RWPE2 (cell line): Measurements from ENCODE around the gene B3GAT3.

Experiments used
- ATAC-seq: fragments of 200-7000 bp; cut with Tn5 transposase; 3 replicates; pipeline ENCODE4 v1.9.1; 2021; ENCODE audit warnings: low read depth
- DNase-seq: peaks from one replicate; pipeline ENCODE4 v3.0.0-alpha.2; 2020; ENCODE audit warnings: low spot score
- H3K27ac ChIP-seq: fragments of 450-650 bp; 2 replicates; pipeline ENCODE4 v1.5.1; 2017; ENCODE audit warnings: mild to moderate bottlenecking; ENCODE audit not compliant: poor library complexity, severe bottlenecking
- H3K27me3 ChIP-seq: fragments of 250-450 bp; sonication (Bioruptor Pico); 2 replicates; pipeline ENCODE4 v1.5.1; 2021; ENCODE audit warnings: mild to moderate bottlenecking, moderate library complexity; ENCODE audit not compliant: insufficient read depth, poor library complexity, severe bottlenecking
- H3K36me3 ChIP-seq: fragments of 250-450 bp; sonication (Bioruptor Pico); 2 replicates; pipeline ENCODE4 v1.5.1; 2020; ENCODE audit warnings: low read depth, mild to moderate bottlenecking, moderate library complexity
- H3K4me1 ChIP-seq: fragments of 250-450 bp; sonication (Bioruptor Pico); 2 replicates; pipeline ENCODE4 v1.5.1; 2021; ENCODE audit warnings: mild to moderate bottlenecking, moderate library complexity; ENCODE audit not compliant: insufficient read depth, poor library complexity, severe bottlenecking
- H3K4me3 ChIP-seq: fragments of 250-450 bp; sonication (Bioruptor Pico); 2 replicates; pipeline ENCODE4 v1.5.1; 2021; ENCODE audit warnings: mild to moderate bottlenecking, moderate library complexity; ENCODE audit not compliant: severe bottlenecking
- H3K9me3 ChIP-seq: fragments of 250-450 bp; sonication (Bioruptor Pico); 2 replicates; pipeline ENCODE4 v1.5.1; 2021; ENCODE audit warnings: mild to moderate bottlenecking, moderate library complexity; ENCODE audit not compliant: severe bottlenecking
- TF ChIP-seq, protein P1 (sequence below): fragments of 450-650 bp; IDR thresholded peaks from one replicate; pipeline ENCODE4 v1.5.1; 2017; ENCODE audit warnings: mild to moderate bottlenecking, moderate library complexity; ENCODE audit not compliant: poor library complexity, severe bottlenecking

B3GAT3 gene

DNA sequence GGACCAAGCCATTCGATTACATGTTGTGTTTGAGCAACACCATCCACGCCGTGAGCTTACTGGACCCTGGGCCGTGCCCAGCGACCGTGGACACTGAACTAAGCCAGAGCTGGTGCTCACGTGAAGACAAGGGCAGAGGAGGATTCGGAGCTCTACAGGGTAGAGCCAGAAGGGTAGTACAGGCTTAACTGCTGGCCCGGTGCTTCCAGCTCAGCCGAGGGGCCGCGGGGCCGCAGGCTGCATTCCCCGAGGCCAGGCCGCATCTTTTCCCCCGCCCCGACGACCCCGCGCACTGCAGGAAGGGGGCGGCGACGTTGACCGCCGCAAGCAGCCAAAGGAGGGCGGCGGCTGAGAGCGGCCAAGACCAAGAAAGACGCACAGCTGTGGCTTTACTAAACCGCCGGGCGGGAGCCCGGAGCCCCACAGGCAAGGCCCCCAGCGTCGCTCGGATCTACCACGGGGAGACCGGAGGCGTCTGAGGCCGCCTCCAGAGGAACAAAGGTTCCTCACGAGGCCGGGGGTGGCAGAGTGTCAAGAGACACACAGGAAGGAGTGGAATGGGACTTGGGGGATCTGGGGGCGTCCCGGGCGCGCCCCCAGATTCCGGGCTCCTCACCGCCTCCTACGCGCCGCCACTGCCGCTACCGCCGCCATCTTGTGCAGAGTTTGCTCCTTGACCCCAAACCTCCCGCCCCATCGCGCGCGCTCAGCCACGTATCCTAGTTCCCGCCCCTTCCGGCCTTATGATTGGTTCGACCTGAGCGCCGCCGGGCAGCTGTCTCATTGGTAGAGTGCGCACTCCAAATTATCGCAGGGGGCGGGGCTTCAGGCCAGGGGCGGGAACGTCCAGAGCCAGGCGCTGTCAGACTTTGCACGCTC, 24.4 kb upstream of the B3GAT3 start, which contains the start of gene GANAB:
GANAB (minus strand) TSS at position 668 of the 879 bp plus-strand sequence; CDS start at position 654, 14 bp downstream.
- H3K4me3 ChIP-seq, result peak within 1 kb of the TSS; percentile 97
- DNase-seq, result peak; percentile 99
- peak; percentile 97 for ATAC-seq
- TF ChIP-seq, protein P1, sequence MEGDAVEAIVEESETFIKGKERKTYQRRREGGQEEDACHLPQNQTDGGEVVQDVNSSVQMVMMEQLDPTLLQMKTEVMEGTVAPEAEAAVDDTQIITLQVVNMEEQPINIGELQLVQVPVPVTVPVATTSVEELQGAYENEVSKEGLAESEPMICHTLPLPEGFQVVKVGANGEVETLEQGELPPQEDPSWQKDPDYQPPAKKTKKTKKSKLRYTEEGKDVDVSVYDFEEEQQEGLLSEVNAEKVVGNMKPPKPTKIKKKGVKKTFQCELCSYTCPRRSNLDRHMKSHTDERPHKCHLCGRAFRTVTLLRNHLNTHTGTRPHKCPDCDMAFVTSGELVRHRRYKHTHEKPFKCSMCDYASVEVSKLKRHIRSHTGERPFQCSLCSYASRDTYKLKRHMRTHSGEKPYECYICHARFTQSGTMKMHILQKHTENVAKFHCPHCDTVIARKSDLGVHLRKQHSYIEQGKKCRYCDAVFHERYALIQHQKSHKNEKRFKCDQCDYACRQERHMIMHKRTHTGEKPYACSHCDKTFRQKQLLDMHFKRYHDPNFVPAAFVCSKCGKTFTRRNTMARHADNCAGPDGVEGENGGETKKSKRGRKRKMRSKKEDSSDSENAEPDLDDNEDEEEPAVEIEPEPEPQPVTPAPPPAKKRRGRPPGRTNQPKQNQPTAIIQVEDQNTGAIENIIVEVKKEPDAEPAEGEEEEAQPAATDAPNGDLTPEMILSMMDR, result no peak
- H3K27me3 ChIP-seq, result no peaks in the 10 kb centered on the region
- H3K27ac ChIP-seq, result peak within 1 kb of the TSS; percentile 69
- H3K36me3 ChIP-seq, result peaks cover 48% of the 10 kb centered on the region
- H3K9me3 ChIP-seq, result no peaks in the 10 kb centered on the region
- H3K4me1 ChIP-seq, result no peaks in the 10 kb centered on the region

DNA sequence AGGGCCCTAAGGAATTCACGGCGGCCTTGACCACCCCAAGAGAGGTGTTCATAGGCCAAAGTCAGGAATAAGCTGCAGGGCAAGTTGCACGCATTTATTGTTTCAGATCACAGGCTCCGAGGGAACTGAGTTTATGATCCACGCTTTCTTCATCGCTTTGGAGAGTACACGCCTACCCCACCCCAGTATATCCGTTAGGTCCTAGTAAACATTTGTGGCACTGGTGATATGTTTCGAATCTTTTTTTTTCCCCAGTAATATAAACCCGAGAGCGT, 23.8 kb upstream of the B3GAT3 start:
- peaks cover 48% of the 10 kb centered on the region for H3K36me3 ChIP-seq
- H3K27me3 ChIP-seq, result no peaks in the 10 kb centered on the region
- TF ChIP-seq, protein P1, result no peak
- H3K27ac ChIP-seq, result peak overlapping the region; percentile 69
- no peak for DNase-seq
- no peaks in the 10 kb centered on the region for H3K9me3 ChIP-seq
- no peaks in the 10 kb centered on the region for H3K4me1 ChIP-seq
- H3K4me3 ChIP-seq, result peak overlapping the region; percentile 97
- ATAC-seq, result no peak

DNA sequence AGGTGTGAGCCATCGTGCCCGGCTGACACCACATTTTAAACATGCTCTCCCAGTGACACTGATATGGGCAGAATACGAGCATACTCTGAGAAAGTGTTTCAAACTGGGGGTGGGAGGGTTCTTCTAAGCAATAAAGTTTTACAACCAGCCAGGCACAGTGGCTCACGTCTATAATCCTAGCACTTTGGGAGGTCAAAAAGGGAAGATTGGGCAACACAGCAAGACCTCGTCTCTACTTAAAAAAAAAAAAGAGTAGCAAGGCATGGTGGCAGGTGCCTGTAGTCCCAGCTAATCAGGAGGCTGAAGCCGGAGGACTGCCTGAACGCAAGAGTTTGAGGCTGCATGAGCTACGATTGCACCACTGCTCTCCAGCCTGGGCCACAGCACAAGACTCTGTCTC, 22.4 kb upstream of the B3GAT3 start:
- TF ChIP-seq, protein P1, result no peak
- H3K4me3 ChIP-seq, result no peak overlapping the region
- no peaks in the 10 kb centered on the region for H3K4me1 ChIP-seq
- peaks cover 48% of the 10 kb centered on the region for H3K36me3 ChIP-seq
- no peaks in the 10 kb centered on the region for H3K9me3 ChIP-seq
- DNase-seq, result no peak
- ATAC-seq, result no peak
- no peak overlapping the region for H3K27ac ChIP-seq
- H3K27me3 ChIP-seq, result no peaks in the 10 kb centered on the region

DNA sequence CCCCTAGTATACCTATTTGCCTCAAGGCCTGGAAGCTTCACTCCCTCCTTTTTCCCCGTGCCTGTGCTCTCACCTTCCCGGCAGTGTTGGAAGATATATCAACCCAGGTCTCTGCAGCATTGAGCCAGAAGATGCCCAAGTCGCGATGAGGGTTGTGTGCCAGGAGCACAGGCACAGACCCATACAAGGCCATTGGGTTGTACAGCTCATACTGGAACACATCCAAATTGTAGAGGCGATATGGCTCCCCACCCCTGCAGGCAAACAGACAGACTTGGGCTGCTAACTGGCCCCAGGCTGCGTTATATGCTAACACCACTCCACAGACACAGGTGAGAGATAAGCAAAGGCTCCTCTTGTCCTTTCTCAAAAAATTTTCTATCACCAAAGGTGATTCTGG, 10.7 kb upstream of the B3GAT3 start:
- no peak for DNase-seq
- TF ChIP-seq, protein P1, result no peak
- ATAC-seq, result no peak
- H3K36me3 ChIP-seq, result peaks cover 100% of the 10 kb centered on the region
- no peaks in the 10 kb centered on the region for H3K27me3 ChIP-seq
- H3K4me1 ChIP-seq, result no peaks in the 10 kb centered on the region
- no peaks in the 10 kb centered on the region for H3K9me3 ChIP-seq
- no peak overlapping the region for H3K27ac ChIP-seq
- no peak overlapping the region for H3K4me3 ChIP-seq

DNA sequence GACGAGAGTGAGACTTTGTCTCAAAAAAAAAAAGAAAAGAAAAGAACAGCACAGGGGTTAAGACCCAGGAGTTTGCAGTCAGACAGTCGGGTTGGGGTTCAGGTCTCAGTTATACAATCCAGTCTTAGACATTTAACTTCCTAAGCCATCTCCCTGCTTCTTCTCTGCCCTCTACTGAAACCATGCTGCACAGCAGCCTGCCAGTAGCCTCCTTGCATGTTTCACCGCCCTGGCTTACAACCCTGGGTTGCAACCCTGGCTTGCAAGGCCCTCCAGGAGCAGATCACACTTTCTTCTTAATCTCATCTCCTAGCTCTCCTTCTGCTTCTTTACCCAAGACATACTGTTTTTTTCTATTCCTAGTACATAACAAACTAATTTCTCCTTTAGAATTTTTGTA, 5.9 kb upstream of the B3GAT3 start:
- TF ChIP-seq, protein P1, result peak; percentile 16
- Histone ChIP-seq H3K9me3 (no peaks in the 10 kb centered on the region), H3K4me3 (no peak overlapping the region), H3K36me3 (peaks cover 72% of the 10 kb centered on the region), H3K4me1 (no peaks in the 10 kb centered on the region), H3K27ac (no peak overlapping the region), H3K27me3 (no peaks in the 10 kb centered on the region)
- DNase-seq (no peak), ATAC-seq (peak; percentile 48; the same call in 2 of the 3 replicates)
